ENCODE measurements around the gene TLCD1.

DNA sequence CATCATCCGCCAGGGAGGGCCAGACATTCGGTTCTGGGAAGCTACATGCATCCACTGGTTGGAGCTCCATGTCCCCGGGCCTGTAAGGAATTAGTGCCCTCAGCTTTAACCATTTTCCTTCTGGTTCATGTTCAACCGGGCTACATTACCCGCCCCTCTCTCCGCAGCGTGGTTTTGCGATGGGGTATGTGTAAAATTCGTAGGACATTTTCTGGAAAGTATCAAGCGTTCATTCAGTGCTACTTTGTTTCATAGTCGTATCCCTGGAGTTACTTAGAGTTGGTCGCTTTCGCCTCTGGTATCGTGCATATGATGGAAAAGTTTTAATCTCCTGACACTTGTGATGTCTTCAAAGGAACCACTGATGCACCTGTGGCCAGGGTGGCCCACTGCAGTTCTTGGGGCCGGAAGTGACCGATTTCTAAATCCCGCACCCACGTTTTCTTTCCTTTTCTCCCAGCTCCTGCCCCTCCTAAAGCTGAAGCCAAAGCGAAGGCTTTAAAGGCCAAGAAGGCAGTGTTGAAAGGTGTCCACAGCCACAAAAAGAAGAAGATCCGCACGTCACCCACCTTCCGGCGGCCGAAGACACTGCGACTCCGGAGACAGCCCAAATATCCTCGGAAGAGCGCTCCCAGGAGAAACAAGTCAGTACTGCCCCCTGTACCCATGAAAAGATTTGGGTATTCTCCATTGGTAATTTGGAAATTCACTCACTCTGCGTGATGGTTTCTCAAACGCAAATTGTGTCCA lies 5.6 kb downstream of the TLCD1 start:
- TF ChIP-seq, protein P1, sequence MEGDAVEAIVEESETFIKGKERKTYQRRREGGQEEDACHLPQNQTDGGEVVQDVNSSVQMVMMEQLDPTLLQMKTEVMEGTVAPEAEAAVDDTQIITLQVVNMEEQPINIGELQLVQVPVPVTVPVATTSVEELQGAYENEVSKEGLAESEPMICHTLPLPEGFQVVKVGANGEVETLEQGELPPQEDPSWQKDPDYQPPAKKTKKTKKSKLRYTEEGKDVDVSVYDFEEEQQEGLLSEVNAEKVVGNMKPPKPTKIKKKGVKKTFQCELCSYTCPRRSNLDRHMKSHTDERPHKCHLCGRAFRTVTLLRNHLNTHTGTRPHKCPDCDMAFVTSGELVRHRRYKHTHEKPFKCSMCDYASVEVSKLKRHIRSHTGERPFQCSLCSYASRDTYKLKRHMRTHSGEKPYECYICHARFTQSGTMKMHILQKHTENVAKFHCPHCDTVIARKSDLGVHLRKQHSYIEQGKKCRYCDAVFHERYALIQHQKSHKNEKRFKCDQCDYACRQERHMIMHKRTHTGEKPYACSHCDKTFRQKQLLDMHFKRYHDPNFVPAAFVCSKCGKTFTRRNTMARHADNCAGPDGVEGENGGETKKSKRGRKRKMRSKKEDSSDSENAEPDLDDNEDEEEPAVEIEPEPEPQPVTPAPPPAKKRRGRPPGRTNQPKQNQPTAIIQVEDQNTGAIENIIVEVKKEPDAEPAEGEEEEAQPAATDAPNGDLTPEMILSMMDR (IDR thresholded peaks at IDR 0.05) = no peak
- TF ChIP-seq EP300 (IDR thresholded peaks at IDR 0.05) (no peak), POLR2A (IDR thresholded peaks at IDR 0.05) (no peak), POLR2AphosphoS5 (IDR thresholded peaks at IDR 0.05) (no peak)

Measured in upper lobe of left lung (tissue), 4 donors.